ENCODE data around the gene VAT1L.
A peak's percentile ranks its signal among the peaks of the same experiment; 100 is the strongest.

VAT1L gene

DNA sequence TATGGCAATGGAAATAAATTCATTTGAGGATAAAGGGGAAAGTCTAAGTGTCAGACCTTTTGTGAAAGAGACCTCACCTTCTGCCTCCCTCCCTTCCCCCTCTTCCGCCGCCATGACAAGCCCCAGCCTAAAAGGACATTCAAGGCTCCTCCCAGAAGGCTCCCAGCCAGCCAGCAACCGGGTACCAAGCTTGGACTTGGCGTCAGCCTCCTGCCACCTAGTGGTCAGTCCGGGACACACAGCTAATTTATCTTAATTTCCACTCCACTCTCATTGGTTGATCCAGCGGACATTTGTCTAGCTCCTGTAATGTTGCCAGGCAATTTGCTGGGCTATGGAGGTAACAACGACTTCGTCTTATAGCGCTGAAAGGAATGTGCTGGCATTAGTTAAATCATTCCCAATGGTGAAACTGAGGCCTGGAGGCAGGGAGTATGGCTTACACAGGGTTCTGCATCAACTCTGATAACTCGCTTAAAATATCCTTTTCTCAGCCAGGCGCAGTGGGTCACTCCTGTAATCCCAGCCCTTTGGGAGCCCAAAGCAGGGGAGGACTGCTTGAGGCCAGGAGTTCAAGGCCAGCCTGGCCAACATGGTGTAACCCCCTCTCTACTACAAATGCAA lies 214.7 kb downstream of the VAT1L start:
- ATAC-seq: peak; percentile 74 to 78

DNA sequence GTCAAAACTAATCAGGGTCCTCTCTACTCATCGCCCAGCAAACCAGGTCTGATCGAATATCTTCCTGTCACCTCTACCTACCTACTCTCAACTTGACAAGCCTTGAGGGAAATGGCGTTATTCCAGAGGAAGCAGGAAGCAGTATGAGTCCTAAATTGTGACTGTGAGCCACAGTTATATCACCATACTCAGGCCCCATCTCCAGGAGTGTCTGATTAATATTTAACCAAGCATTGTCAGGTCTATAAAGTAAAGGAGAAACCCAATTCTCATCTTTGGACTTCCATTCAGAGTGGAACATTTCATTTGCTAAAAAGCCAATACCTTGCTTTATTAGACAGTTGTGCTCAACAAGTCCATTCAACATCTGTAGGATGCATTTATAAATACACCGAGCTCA lies 216.2 kb downstream of the VAT1L start:
- ATAC-seq: no peak

DNA sequence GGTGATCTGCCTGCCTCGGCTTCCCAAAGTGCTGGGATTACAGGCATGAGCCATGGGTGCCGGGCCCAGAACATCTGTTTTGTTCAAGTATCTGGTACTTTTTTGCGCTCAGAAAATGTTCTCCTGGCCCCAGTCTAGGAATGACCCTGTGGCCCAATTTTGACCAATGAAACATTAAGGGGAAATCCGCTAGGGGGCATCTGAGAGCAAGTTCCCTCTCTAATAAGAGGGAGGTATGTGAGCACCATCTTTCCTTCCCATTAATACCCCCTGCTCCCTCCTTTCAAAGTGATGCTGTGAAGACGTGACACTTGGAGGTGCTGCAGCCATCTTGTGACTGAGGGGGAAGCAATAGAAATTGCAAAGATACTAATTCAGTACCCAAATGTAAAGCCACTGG lies 217.5 kb downstream of the VAT1L start:
- ATAC-seq: no peak

DNA sequence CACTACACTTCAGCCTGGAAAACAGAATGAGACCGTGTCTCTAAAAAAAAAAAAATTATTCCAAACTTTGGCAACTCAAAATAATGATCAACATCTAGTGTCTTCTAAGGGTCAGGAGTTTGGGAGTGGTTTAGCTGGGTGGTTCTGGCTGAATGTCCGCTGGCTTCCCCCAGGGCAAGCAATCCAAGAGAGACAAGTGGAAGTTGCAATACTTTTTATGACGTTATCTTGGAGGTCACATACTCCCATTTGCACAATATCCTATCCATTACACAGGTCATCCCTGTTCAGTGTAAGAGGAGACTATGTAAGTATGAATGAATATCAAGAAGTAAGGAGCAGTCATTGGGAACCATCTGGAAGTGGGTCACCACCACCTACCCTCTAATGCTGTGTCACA lies 218.8 kb downstream of the VAT1L start:
- no peak for ATAC-seq

DNA sequence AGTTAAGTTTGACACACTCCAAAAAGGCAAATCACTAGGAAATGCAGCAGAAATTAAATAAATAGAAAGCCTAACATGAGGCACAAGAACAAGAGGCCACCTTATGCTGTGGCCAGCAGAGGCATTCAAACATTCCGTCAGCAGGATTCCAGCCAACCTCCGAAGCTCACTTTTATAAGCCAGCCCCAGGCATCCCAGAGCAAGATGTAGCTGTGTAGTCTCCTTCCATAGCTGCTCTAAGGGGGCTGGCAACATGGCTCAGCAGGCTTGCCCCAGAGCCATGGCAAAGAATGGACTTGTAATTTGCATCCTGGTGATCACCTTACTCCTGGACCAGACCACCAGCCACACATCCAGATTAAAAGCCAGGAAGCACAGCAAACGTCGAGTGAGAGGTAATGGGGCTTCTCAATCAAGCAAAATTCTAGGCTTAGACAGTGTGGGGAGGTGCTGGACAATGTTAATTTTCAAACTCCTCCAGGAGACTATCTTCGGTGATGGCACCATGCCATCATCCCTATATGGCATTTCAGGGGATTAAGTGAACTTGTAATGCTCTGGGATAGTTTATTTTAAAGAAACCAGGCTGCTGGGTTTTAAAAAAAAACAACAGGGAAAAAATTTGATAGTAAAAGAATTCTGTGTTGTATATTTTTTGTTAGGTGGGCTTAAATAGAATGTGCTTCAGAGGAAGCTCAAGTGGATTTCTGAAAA lies 234.1 kb downstream of the VAT1L start, which contains the start of gene CLEC3A:
TSS of gene CLEC3A (plus strand) at position 202 of the 714 bp plus-strand sequence. CDS start at position 281, 79 bp downstream.
- ATAC-seq: no peak

DNA sequence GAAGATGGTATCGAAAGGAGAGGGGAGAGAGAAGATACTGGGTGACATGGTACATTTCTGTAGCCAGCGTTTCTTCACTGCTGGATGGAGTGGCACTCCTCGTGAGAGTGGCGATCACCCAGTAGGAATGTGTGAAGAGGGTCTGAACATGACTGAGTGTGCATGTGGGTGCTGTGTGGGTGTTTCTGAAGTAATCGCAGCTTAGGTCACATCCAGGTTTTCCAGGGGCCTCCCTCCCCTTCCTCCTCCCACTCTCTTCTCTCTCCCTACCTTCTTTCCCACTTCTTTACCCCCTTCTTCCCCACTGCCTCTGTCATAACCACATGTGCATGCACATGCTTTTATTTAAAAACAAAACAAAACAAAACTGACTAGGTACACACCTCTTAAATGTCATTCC lies 235.8 kb downstream of the VAT1L start:
- no peak for ATAC-seq

DNA sequence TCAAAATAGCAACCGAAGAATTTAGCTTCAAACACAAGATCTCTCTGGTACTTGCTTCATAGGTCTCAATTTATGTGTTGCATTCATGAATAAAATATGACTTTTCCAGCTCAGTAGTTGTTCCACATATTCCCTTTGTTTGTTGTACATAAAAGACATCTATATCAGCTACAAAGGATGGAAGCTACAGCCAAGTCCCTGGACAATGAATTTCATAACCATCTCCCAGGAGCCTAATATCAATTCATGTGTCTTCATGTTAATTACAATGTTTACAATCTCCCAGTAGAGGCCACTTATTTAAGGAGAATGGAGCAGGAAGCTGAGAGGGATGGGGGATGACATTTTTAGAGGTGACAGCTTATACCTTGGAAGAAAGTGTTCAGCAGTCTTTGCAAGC lies 237.3 kb downstream of the VAT1L start:
- ATAC-seq: no peak

DNA sequence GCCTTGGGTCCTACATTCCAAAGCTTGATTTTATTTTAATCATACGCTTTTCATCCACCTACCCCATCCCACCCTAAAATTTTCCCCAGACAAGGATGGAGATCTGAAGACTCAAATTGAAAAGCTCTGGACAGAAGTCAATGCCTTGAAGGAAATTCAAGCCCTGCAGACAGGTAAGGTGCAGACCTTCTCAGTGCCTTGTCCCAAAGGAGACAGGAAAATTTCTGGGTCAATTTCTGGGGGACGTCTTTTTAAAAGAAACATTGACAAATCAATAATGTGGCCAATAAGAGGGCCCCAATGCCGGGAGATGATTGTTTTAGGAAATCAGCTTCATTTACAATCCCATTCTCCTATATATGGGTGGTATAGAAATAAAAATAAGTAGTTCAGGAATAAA lies 239.7 kb downstream of the VAT1L start:
- no peak for ATAC-seq

All from activated CD4-positive, CD25-positive, alpha-beta regulatory T cell treated with anti-CD3 and anti-CD28 coated beads, Interleukin-2, amount 50 U/mL, for 24 hours (primary cell).